HFF-Myc (cell line): Measurements from ENCODE around the gene CRB1.
A peak's percentile ranks its signal among the peaks of the same experiment; 100 is the strongest.

ENCODE experiments used
- DNase-seq: peaks from one replicate; pipeline ENCODE4 v3.0.0-alpha.2; 2011; ENCODE audit warnings: low read depth; ENCODE audit errors: extremely low read depth
- H3K4me3 ChIP-seq: replicated peaks from 2 replicates; pipeline ENCODE4 v1.5.1; 2011; ENCODE audit warnings: low read depth, mild to moderate bottlenecking, control low read depth, low read length
- TF ChIP-seq, protein P1 (sequence below): IDR thresholded peaks from 2 replicates; pipeline ENCODE4 v1.5.1; 2012; ENCODE audit warnings: mild to moderate bottlenecking, low read depth, low read length, control low read depth; ENCODE audit errors: missing control alignments

CRB1 gene

DNA sequence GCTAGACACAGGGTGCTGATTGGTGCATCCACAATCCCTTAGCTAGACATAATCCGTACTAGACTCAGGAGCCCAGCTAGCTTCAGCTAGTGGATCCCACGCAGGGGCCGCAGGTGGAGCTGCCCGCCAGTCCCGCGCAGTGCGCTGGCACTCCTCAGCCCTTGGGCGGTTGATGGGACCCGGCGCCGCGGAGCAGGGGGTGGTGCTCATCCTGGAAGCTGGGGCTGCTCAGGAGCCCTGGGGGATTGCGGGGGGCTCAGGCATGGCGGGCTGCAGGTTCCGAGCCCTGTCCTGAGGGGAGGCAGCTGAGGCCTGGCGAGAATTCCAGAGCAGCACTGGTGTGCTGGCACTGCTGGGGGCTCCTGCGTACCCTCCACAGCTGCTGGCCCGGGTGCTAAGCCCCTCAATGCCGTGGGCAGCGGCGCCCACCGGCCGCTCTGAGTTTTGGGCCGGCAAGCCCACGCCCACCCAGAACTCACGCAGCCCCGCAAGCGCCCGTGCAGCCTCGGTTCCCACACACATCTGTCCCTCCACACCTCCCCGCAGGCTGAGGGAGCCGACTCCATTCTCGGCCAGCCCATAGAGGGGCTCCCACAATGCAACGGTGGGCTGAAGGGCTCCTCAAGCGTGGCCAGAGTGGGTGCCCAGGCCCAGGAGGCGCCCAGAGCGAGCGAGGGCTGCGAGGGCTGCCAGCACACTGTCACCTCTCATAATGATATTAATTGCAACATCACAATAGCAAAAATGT lies 87.4 kb downstream of the CRB1 start:
- H3K4me3 ChIP-seq: no peak overlapping the region
- DNase-seq: no peak
- TF ChIP-seq, protein P1, sequence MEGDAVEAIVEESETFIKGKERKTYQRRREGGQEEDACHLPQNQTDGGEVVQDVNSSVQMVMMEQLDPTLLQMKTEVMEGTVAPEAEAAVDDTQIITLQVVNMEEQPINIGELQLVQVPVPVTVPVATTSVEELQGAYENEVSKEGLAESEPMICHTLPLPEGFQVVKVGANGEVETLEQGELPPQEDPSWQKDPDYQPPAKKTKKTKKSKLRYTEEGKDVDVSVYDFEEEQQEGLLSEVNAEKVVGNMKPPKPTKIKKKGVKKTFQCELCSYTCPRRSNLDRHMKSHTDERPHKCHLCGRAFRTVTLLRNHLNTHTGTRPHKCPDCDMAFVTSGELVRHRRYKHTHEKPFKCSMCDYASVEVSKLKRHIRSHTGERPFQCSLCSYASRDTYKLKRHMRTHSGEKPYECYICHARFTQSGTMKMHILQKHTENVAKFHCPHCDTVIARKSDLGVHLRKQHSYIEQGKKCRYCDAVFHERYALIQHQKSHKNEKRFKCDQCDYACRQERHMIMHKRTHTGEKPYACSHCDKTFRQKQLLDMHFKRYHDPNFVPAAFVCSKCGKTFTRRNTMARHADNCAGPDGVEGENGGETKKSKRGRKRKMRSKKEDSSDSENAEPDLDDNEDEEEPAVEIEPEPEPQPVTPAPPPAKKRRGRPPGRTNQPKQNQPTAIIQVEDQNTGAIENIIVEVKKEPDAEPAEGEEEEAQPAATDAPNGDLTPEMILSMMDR: no peak

DNA sequence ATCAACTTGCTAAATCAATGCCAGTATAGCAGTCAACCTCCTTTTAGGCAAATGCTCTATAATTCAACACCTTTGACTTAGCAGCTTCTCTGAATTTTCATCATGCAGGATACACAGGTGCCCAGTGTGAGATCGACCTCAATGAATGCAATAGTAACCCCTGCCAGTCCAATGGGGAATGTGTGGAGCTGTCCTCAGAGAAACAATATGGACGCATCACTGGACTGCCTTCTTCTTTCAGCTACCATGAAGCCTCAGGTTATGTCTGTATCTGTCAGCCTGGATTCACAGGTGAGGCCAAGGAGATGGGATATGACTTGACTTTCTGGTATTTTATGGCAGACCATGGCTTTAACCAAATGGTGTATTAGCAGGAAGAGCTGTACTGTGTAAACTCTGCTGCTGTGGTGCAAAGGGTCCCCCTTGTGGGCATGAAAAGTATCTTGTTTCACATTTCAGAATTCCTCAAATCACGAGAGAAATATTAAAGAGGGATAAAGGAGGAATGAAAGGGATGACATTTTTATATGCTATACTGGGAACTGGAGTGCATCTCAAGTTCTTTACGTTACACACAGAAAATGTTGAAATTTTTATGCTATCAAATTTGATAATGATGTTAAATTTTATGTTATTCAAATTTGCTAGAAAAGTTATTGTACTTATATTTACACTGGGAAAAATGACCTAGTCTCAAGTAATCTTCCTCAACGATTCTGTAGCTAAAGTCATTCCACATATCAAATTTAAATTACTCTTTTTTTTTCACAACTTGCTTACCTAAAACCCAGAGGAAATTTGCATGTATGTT lies 88.9 kb downstream of the CRB1 start:
- no peak for DNase-seq
- H3K4me3 ChIP-seq: no peak overlapping the region
- TF ChIP-seq, protein P1: peak; percentile 56

DNA sequence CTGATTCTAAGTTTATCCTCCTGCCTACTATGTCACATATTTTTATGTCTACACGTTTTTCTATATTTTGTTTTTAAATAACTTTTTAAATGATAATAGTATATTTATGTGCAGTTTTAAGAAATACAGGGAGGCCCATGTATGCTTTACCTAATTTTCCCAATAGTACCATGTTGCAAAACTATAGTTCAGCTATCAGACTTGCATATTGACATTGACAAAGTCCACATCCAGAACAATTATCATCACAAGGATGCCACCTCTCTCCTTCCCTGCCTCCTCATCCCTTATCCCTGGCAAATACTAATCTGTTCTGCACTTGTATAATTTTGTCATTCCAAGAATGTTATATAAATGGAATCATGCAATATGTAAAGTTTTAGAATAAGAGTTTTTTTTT lies 90.9 kb downstream of the CRB1 start:
- TF ChIP-seq, protein P1: no peak
- H3K4me3 ChIP-seq: no peak overlapping the region
- no peak for DNase-seq

DNA sequence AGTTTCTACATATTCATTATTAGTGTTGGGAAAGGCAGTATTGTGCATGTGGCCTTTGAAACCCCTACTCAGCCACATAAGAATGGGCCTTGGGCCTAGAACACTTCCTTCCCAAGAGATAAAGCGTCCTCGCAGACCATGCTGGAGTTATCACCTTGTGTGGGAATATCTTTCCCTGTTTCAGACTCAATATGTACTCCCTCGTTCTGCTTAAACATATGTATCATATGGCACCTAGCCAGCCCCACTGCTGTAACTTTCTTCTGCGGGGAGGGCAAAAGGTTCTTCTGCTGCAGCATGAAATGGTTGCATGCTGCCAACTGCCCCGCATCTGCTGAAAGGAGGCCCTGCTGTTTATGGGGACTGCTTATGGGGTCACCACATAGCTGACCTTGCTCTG lies 92.0 kb downstream of the CRB1 start:
- H3K4me3 ChIP-seq: no peak overlapping the region
- TF ChIP-seq, protein P1: no peak
- no peak for DNase-seq

DNA sequence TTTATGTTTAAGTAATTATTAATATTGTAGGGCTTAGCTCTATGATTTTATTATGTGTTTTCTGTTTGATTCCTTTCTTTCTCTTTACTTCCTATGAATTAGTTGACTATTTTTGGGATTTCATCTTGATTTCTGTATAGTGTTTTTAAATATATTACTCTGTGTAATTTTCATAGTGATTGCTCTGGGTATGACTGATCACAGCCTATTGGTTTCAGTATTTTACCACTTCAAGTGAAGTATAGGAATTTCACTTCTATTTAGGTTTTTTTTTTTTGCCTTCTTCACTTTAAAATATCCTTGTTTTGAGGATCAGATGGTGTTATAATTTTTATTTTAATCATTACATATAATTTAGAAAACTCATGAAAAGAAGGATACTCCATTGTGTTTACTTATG lies 94.8 kb downstream of the CRB1 start:
- no peak for DNase-seq
- no peak overlapping the region for H3K4me3 ChIP-seq
- TF ChIP-seq, protein P1: no peak

DNA sequence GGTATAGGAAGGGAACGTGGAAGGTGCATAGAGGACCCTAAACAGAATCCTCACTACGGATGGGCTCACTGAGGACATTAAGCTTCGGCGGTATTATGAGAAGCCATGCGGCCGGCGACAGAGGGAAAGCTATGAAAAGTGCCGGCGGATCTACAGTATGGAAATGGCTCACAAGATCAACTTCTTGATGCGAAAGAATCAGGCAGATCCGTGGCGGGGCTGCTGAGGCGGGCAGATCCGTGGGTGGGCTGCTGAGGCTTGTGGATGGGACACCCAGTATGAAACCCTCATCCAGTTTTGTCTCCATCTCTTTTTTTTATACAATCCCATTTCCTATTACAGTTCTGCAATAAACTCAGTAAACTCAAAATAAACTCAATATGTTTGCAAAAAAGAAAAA lies 95.8 kb downstream of the CRB1 start:
- no peak overlapping the region for H3K4me3 ChIP-seq
- DNase-seq: no peak
- TF ChIP-seq, protein P1: no peak
